Measurements from ENCODE around the gene PRKAG2. TPM values are rescaled to one million over a fixed set of nuclear protein-coding genes. Genes with fewer than 3 reads are reported as not detected.

The PRKAG2 gene
- total and polyA plus RNA-seq, 2 of the 13 experiments (the other 11 are each of a cell fraction or from before 2014, with no cell fraction given): 0.90 to 1.3 TPM

- TF ChIP-seq TOE1 (CRISPR knock-in tag; IDR thresholded peaks at IDR 0.05) (no peak), ZNF609 (CRISPR knock-in tag; IDR thresholded peaks at IDR 0.05; ENCODE audit: borderline replicate concordance) (no peak), SNAPC4 (CRISPR knock-in tag; IDR thresholded peaks at IDR 0.05) (no peak)
These were observed 361.7 kb downstream of the PRKAG2 start (continued) for GRCh38 chr7:151515276-151515565.
